Measurements from ENCODE around the gene ZNF598. TPM values are rescaled to one million over a fixed set of nuclear protein-coding genes. Genes with fewer than 3 reads are reported as not detected.

The ZNF598 gene
- polyA plus RNA-seq, 1 donor from 2014 or later, result 22.1 TPM

GRCh38 chr16:2056077-2056476, 46.5 kb upstream of the ZNF598 start (continued):
- no peak for TF ChIP-seq CTCF (IDR thresholded peaks at IDR 0.05; ENCODE audit: poor library complexity, severe bottlenecking)

- no peak overlapping the region for H2AFZ ChIP-seq (ENCODE audit: low read depth, low read length)
- H3F3A ChIP-seq (ENCODE audit: insufficient read depth, low read length, poor library complexity, severe bottlenecking), result no peaks in the 10 kb centered on the region
- no peak overlapping the region for H3K9ac ChIP-seq (ENCODE audit: low read length)
- no peak overlapping the region for H3K27ac ChIP-seq (ENCODE audit: low read length)
- no peaks in the 10 kb centered on the region for H3K9me2 ChIP-seq (ENCODE audit: insufficient read depth, low read length)
- H3K36me3 ChIP-seq (ENCODE audit: insufficient read depth, low read length), result no peaks in the 10 kb centered on the region
- no peak overlapping the region for H3K4me2 ChIP-seq (ENCODE audit: low read length)
- no peaks in the 10 kb centered on the region for H4K20me1 ChIP-seq (ENCODE audit: insufficient read depth)
- no peak for TF ChIP-seq EZH2 (IDR thresholded peaks at IDR 0.05; ENCODE audit: borderline replicate concordance, insufficient read depth, low read length, poor library complexity, severe bottlenecking)
- TF ChIP-seq POLR2AphosphoS5 (IDR thresholded peaks at IDR 0.05), result no peak
- TF ChIP-seq RAD21 (conservative IDR thresholded peaks at IDR 0.05), result no peak
- TF ChIP-seq EP300 (conservative IDR thresholded peaks at IDR 0.05; ENCODE audit: poor library complexity, severe bottlenecking), result no peak
- no peak for TF ChIP-seq SMC3 (conservative IDR thresholded peaks at IDR 0.05; ENCODE audit: poor library complexity)
- TF ChIP-seq TAF1 (IDR thresholded peaks at IDR 0.05; ENCODE audit: low read depth), result no peak
- TF ChIP-seq CTCF (IDR thresholded peaks at IDR 0.05; ENCODE audit: poor library complexity, severe bottlenecking), result no peak
- no peak for TF ChIP-seq MXI1 (conservative IDR thresholded peaks at IDR 0.05; ENCODE audit: poor library complexity, severe bottlenecking)
- no peak for TF ChIP-seq REST (IDR thresholded peaks at IDR 0.05; ENCODE audit: borderline replicate concordance)
- no peak overlapping the region for H3K4me3 ChIP-seq (ENCODE audit: low read length)
- no peaks in the 10 kb centered on the region for H3K79me2 ChIP-seq (replicated peaks; ENCODE audit: insufficient read depth, low read length)
- no peaks in the 10 kb centered on the region for H3K27me3 ChIP-seq (ENCODE audit: insufficient read depth, low read depth, low read length)
- no peaks in the 10 kb centered on the region for H3K9me3 ChIP-seq (ENCODE audit: low read length)
Observed at GRCh38 chr16:2054543-2055245, 45.1 kb upstream of the ZNF598 start.
